Suprapubic skin (tissue), 4 donors: ENCODE results near the gene PSIP1. TPM values are rescaled to one million over a fixed set of nuclear protein-coding genes. Genes with fewer than 3 reads are reported as not detected.
"Not testable (repeated sequence)": the region's sequence is repeated elsewhere in the genome, so short reads cannot be mapped to it uniquely, and the experiment has no call there.

Source experiments
- DNase-seq, 2 donors: peaks; one replicate each; pipeline ENCODE4 v3.0.0-alpha.2; 2019; ENCODE audit warnings: low spot score in 2 of 2
- H3K27ac ChIP-seq: fragments of 200-600 bp; sonication (generic); one replicate; pipeline ENCODE4 v1.5.1; 2019
- H3K27me3 ChIP-seq: fragments of 200-600 bp; sonication (generic); one replicate; pipeline ENCODE4 v1.5.1; 2019
- H3K36me3 ChIP-seq: fragments of 200-600 bp; sonication (generic); one replicate; pipeline ENCODE4 v1.5.1; 2019
- H3K4me1 ChIP-seq: fragments of 200-600 bp; sonication (generic); one replicate; pipeline ENCODE4 v1.5.1; 2019
- H3K4me3 ChIP-seq: fragments of 200-600 bp; sonication (generic); one replicate; pipeline ENCODE4 v1.5.1; 2019; ENCODE audit warnings: mild to moderate bottlenecking
- H3K9me3 ChIP-seq: fragments of 200-600 bp; sonication (generic); one replicate; pipeline ENCODE4 v1.5.1; 2019
- CTCF ChIP-seq, 2 donors: fragments of 200-600 bp in 1 of 2; fragments of 450-650 bp in 1 of 2; sonication (generic) in 1 of 2; IDR thresholded peaks; one replicate each; pipeline ENCODE4 v1.5.1; 2016 to 2019; ENCODE audit warnings: antibody characterized with exemption in 2 of 2, mild to moderate bottlenecking in 1 of 2, moderate library complexity in 1 of 2
- EP300 ChIP-seq: sonication (generic); formaldehyde crosslinking; IDR thresholded peaks from one replicate; pipeline ENCODE4 v1.6.1; 2017; ENCODE audit warnings: antibody characterized with exemption
- POLR2A ChIP-seq, 2 donors: fragments of 450-650 bp; IDR thresholded peaks; one replicate each; pipeline ENCODE4 v1.6.1; 2017; ENCODE audit warnings: antibody characterized with exemption in 2 of 2, mild to moderate bottlenecking in 2 of 2, moderate library complexity in 2 of 2
- POLR2AphosphoS5 ChIP-seq, 3 donors: sonication (generic); formaldehyde crosslinking; IDR thresholded peaks; one replicate each; pipeline ENCODE4 v1.6.1; 2017; ENCODE audit warnings: antibody characterized with exemption in 3 of 3
- WGBS: methylation state at CpG from one replicate; pipeline ENCODE4 v1.1.5; 2018; 5-methylcytosine and 5-hydroxymethylcytosine counted together
- total RNA-seq, 4 donors: library from RNA; depleted of rRNA; stranded (reverse); fragments of >200 nt; gene quantifications; one replicate each; pipeline ENCODE4 v1.1.0, GENCODE V29; 2016

PSIP1 gene
- total RNA-seq, 4 donors from 2014 or later, result 13.0 to 30.0 (median 16.0) TPM

DNA sequence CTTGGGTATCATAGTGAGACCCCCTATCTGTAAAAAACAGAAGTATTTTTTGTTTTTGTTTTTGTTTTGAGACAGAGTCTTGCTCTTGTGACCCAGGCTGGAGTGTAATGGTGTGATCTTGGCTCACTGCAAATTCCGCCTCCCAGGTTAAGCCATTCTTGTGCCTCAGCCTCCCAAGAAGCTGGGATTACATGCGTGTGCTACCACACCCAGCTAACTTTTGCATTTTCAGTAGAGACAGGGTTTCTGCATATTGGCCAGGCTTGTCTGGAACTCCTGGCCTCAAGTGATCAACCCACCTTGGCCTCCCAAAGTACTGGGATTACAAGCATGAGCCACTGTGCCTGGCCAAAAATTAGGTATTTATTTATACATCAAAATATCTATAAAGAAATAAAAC, 31.9 kb upstream of the PSIP1 start:
- no peaks in the 10 kb centered on the region for H3K4me1 ChIP-seq
- no peaks in the 10 kb centered on the region for H3K9me3 ChIP-seq
- WGBS, result 85% methylated on average over 2 of the region's 2 CpGs
- TF ChIP-seq POLR2A (IDR thresholded peaks at IDR 0.05) (no peak), CTCF (IDR thresholded peaks at IDR 0.05) (no peak), POLR2AphosphoS5 (IDR thresholded peaks at IDR 0.05) (no peak), EP300 (no peak)
- no peaks in the 10 kb centered on the region for H3K36me3 ChIP-seq
- no peak overlapping the region for H3K4me3 ChIP-seq
- no peaks in the 10 kb centered on the region for H3K27me3 ChIP-seq
- no peak for DNase-seq
- no peak overlapping the region for H3K27ac ChIP-seq

DNA sequence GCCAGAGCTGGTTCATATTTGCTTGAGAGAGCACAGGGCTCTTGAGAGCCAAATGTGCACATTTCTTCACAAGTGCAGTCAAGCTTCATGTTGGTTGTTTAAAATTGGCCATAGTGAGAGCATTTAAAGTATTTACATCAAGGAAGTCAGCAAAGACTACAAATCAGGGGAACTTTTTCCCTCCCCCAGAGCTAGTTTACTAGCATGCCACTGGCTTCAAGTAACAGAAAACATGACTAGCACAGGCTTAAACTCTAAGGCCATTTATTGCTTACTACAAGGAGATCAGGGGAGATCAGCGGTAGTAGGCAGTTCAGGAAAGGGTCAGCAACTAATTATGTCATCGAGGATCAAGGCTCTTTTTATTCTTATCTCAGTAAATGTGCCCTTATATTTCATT, 31.1 kb upstream of the PSIP1 start:
- Histone ChIP-seq H3K27ac (no peak overlapping the region), H3K4me3 (no peak overlapping the region), H3K36me3 (no peaks in the 10 kb centered on the region), H3K4me1 (no peaks in the 10 kb centered on the region), H3K27me3 (no peaks in the 10 kb centered on the region), H3K9me3 (no peaks in the 10 kb centered on the region)
- TF ChIP-seq EP300 (no peak), POLR2A (IDR thresholded peaks at IDR 0.05) (no peak), CTCF (IDR thresholded peaks at IDR 0.05) (no peak), POLR2AphosphoS5 (IDR thresholded peaks at IDR 0.05) (no peak)
- DNase-seq, result no peak
- 34% methylated on average over 2 of the region's 2 CpGs for WGBS

DNA sequence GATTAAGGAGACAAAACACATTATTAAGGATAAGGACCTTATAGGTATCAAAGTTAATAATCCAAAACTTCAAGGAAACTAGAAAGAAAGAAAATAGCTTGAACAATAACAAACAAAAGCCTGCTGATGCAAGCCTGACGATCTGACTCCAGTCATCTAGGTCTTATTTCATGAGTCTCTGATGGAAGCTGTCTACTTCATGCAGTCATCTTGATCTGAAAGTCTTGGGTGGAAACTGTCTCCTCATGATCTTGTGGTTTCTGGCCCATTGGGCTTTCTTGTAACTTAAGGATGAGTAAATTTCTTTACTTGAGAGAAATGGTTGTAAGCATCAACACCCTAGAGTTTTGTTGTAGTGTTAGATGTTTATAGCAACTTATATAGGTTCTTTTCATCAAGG, 20.6 kb upstream of the PSIP1 start:
- H3K27me3 ChIP-seq, result no peaks in the 10 kb centered on the region
- no peak overlapping the region for H3K4me3 ChIP-seq
- no peaks in the 10 kb centered on the region for H3K4me1 ChIP-seq
- no peak for DNase-seq
- H3K9me3 ChIP-seq, result no peaks in the 10 kb centered on the region
- TF ChIP-seq CTCF (IDR thresholded peaks at IDR 0.05) (no peak), POLR2AphosphoS5 (IDR thresholded peaks at IDR 0.05) (no peak), EP300 (no peak), POLR2A (IDR thresholded peaks at IDR 0.05) (no peak)
- 63% methylated on average over 1 of the region's 1 CpG for WGBS
- no peaks in the 10 kb centered on the region for H3K36me3 ChIP-seq
- H3K27ac ChIP-seq, result no peak overlapping the region

DNA sequence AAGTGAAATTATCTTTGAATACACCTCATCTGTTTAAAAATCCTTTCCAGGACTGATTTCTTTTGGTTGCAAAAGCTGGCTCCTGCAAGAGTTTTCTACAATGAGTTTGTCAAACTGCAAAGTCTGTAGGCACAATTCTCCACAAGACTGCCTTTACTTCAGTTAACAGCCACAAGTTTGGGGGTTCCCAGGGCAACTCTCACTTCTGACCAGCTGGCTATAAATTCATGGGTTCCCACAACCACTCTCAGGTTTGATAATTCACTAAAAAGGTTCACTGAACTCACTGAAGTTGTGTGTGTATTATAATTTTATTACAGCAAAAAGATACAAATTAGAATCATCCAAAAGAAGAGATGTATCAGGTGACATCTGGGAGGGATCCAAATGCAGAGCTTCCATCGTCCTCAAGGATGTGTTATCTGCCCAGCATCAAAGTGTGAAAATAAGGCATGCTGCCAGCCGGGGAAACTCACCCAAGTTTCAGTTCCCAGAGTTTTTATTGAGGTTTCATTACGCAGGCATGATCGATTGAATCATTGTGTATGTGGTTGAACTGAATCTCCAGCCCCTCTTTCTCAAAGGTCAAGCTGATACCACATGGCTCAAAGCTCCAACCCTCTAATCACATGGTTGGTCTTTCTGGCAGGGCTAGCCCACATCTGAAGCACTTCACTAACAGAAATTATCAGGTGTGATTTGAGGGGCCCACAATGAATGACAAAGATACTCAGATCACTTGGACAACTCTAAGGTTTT, 19.0 kb upstream of the PSIP1 start:
- Histone ChIP-seq H3K9me3 (no peaks in the 10 kb centered on the region), H3K36me3 (no peaks in the 10 kb centered on the region), H3K4me3 (no peak overlapping the region), H3K4me1 (no peaks in the 10 kb centered on the region), H3K27me3 (no peaks in the 10 kb centered on the region), H3K27ac (no peak overlapping the region)
- DNase-seq, result no peak
- no peak for TF ChIP-seq POLR2AphosphoS5 (IDR thresholded peaks at IDR 0.05)
- TF ChIP-seq POLR2A (IDR thresholded peaks at IDR 0.05), result no peak
- 65% methylated on average over 4 of the region's 4 CpGs for WGBS

- H3K27ac ChIP-seq, H3K36me3 ChIP-seq, H3K4me1 ChIP-seq, DNase-seq, H3K9me3 ChIP-seq, H3K4me3 ChIP-seq, H3K27me3 ChIP-seq: not testable (repeated sequence)
- 91% methylated on average over 5 of the region's 5 CpGs for WGBS
These were observed 16.3 kb upstream of the PSIP1 start for GRCh38 chr9:15527035-15527434.

GRCh38 chr9:15525958-15526357, 15.2 kb upstream of the PSIP1 start:
- no peaks in the 10 kb centered on the region for H3K36me3 ChIP-seq
- WGBS, result 76% methylated on average over 2 of the region's 2 CpGs
- no peak for DNase-seq
- no peak overlapping the region for H3K4me3 ChIP-seq
- H3K9me3 ChIP-seq, result no peaks in the 10 kb centered on the region
- H3K4me1 ChIP-seq, result no peaks in the 10 kb centered on the region
- TF ChIP-seq POLR2AphosphoS5 (IDR thresholded peaks at IDR 0.05), result no peak
- no peak for TF ChIP-seq EP300
- no peak for TF ChIP-seq CTCF (IDR thresholded peaks at IDR 0.05)
- no peak for TF ChIP-seq POLR2A (IDR thresholded peaks at IDR 0.05)
- no peaks in the 10 kb centered on the region for H3K27me3 ChIP-seq
- H3K27ac ChIP-seq, result no peak overlapping the region
